ENCODE measurements around the gene HSBP1. TPM values are rescaled to one million over a fixed set of nuclear protein-coding genes. Genes with fewer than 3 reads are reported as not detected.
A peak's percentile ranks its signal among the peaks of the same experiment; 100 is the strongest.

Gene HSBP1
- total and polyA plus RNA-seq, 2 experiments from 2014 or later, result 26.7 to 384 TPM

DNA sequence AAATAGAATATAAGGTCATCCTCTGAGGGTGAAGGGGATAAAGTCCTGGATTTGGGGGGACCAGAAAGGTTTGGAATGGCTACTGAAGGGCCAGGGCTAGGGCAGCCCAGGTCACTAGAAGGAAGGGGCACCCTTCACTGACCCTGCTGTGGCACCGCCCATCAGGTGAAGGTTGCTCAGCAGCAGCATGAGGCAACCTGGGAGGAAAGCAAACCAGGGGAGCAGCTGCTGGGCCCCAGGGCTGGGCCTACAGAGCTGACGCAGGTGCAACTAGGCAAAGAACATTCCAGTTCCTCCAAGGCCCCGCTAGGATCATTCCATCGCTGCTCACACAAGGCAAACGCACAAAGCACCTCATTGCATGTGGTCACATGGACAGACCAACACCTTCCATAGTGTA, 3.4 kb upstream of the HSBP1 start:
- Histone ChIP-seq H3K9me2 (replicated peaks; ENCODE audit: insufficient read depth) (no peaks in the 10 kb centered on the region), H3K36me3 (replicated peaks; ENCODE audit: insufficient read depth, low read depth) (no peaks in the 10 kb centered on the region), H3K4me2 (no peak overlapping the region), H3K4me3 (no peak overlapping the region), H3K27me3 (no peaks in the 10 kb centered on the region), H3K27ac (peak overlapping the region; percentile 33), H3K9me3 (ENCODE audit: low read depth) (no peaks in the 10 kb centered on the region), H3K4me1 (ENCODE audit: insufficient read depth) (peaks cover 6% of the 10 kb centered on the region), H4K20me1 (ENCODE audit: insufficient read depth, poor library complexity, severe bottlenecking) (no peaks in the 10 kb centered on the region), H3K79me2 (peaks cover 12% of the 10 kb centered on the region), H2AFZ (no peak overlapping the region)
- no peak for DNase-seq (ENCODE audit: low spot score)
- TF ChIP-seq EZH2phosphoT487 (IDR thresholded peaks at IDR 0.05; ENCODE audit: low read depth, severe bottlenecking, unreplicated experiment) (no peak), EZH2 (IDR thresholded peaks at IDR 0.05; ENCODE audit: borderline replicate concordance) (no peak)
- TF ChIP-seq, protein P1, sequence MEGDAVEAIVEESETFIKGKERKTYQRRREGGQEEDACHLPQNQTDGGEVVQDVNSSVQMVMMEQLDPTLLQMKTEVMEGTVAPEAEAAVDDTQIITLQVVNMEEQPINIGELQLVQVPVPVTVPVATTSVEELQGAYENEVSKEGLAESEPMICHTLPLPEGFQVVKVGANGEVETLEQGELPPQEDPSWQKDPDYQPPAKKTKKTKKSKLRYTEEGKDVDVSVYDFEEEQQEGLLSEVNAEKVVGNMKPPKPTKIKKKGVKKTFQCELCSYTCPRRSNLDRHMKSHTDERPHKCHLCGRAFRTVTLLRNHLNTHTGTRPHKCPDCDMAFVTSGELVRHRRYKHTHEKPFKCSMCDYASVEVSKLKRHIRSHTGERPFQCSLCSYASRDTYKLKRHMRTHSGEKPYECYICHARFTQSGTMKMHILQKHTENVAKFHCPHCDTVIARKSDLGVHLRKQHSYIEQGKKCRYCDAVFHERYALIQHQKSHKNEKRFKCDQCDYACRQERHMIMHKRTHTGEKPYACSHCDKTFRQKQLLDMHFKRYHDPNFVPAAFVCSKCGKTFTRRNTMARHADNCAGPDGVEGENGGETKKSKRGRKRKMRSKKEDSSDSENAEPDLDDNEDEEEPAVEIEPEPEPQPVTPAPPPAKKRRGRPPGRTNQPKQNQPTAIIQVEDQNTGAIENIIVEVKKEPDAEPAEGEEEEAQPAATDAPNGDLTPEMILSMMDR (IDR thresholded peaks at IDR 0.05; ENCODE audit: poor library complexity), result no peak
- WGBS (ENCODE audit: low lambda C conversion rate, missing lambda C conversion rate), result 93% methylated on average over 5 of the region's 5 CpGs

DNA sequence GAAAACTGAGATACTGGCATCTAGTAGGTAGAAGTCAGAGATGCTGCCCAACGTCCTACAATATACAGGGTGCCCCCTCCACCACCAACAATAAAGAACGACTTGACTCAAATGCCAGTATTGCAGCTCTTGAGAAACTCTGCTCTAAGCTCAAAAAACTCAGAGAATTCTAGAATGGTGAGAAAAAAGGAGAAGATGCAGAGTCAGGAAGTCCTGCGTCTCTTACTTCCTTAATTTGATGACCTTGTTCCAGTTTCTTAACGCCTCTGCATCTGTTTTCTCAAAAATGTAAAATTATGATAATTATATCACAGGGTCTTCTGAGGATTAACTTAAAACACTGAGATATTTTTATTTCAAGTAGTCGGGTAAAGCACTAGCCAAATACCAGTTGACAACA, 1.7 kb upstream of the HSBP1 start:
- TF ChIP-seq EZH2phosphoT487 (IDR thresholded peaks at IDR 0.05; ENCODE audit: low read depth, severe bottlenecking, unreplicated experiment), result no peak
- no peak for TF ChIP-seq EZH2 (IDR thresholded peaks at IDR 0.05; ENCODE audit: borderline replicate concordance)
- TF ChIP-seq, protein P1 (IDR thresholded peaks at IDR 0.05; ENCODE audit: poor library complexity), result no peak
- H3K4me1 ChIP-seq (ENCODE audit: insufficient read depth), result peaks cover 6% of the 10 kb centered on the region
- H3K4me2 ChIP-seq, result no peak overlapping the region
- H2AFZ ChIP-seq, result no peak overlapping the region
- H3K9me2 ChIP-seq (replicated peaks; ENCODE audit: insufficient read depth), result no peaks in the 10 kb centered on the region
- H3K27ac ChIP-seq, result no peak overlapping the region
- H3K27me3 ChIP-seq, result no peaks in the 10 kb centered on the region
- H3K79me2 ChIP-seq, result peaks cover 29% of the 10 kb centered on the region
- H3K9me3 ChIP-seq (ENCODE audit: low read depth), result no peaks in the 10 kb centered on the region
- 73% methylated on average over 5 of the region's 5 CpGs for WGBS (ENCODE audit: low lambda C conversion rate, missing lambda C conversion rate)
- H4K20me1 ChIP-seq (ENCODE audit: insufficient read depth, poor library complexity, severe bottlenecking), result peaks cover 3% of the 10 kb centered on the region
- no peak for DNase-seq (ENCODE audit: low spot score)
- H3K36me3 ChIP-seq (replicated peaks; ENCODE audit: insufficient read depth, low read depth), result no peaks in the 10 kb centered on the region
- no peak overlapping the region for H3K4me3 ChIP-seq

DNA sequence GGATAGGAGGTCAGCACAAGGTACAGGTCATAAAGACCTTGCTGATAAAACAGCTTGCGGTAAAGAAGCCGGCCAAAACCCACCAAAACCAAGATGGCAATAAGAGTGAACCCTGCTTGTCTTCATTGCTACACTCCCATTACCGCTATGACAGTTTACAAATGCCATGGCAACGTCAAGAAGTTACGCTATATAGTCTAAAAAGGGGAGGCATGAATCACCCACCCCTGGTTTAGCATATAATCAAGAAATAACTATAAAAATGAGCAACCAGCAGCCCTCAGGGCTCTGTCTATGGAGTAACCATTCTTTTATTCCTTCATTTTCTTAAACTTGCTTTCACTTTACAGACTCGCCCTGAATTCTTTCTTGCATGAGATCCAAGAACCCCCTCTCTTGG, 1.0 kb upstream of the HSBP1 start:
- H4K20me1 ChIP-seq (ENCODE audit: insufficient read depth, poor library complexity, severe bottlenecking), result peaks cover 3% of the 10 kb centered on the region
- TF ChIP-seq, protein P1 (IDR thresholded peaks at IDR 0.05; ENCODE audit: poor library complexity), result no peak
- H3K36me3 ChIP-seq (replicated peaks; ENCODE audit: insufficient read depth, low read depth), result no peaks in the 10 kb centered on the region
- H3K27ac ChIP-seq, result no peak overlapping the region
- no peak overlapping the region for H3K4me2 ChIP-seq
- H3K79me2 ChIP-seq, result peaks cover 32% of the 10 kb centered on the region
- no peaks in the 10 kb centered on the region for H3K9me3 ChIP-seq (ENCODE audit: low read depth)
- no peaks in the 10 kb centered on the region for H3K27me3 ChIP-seq
- no peak overlapping the region for H3K4me3 ChIP-seq
- no peaks in the 10 kb centered on the region for H3K9me2 ChIP-seq (replicated peaks; ENCODE audit: insufficient read depth)
- H2AFZ ChIP-seq, result peak overlapping the region; percentile 72
- WGBS (ENCODE audit: low lambda C conversion rate, missing lambda C conversion rate), result 94% methylated on average over 6 of the region's 6 CpGs
- DNase-seq (ENCODE audit: low spot score), result no peak
- peaks cover 6% of the 10 kb centered on the region for H3K4me1 ChIP-seq (ENCODE audit: insufficient read depth)

DNA sequence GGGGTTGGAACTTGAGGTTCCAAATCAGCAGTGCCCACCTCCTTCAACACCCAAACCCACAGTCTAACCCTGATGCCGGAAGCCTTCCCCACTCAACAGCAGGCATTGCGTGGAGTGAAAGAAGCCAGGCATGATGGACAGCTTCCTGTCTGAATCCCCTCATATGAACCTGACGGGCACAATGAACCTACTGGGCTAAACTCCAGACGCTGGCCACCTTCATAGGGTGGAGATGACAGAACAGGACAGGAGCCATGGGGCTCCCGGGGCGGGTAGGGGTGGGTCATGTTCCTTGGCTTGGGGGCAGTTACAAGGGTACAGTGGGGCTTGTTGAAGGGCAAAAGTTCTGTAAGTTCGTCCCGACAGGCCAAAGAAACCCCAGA, 460 bp upstream of the HSBP1 start:
- H3K4me3 ChIP-seq, result no peak overlapping the region
- TF ChIP-seq EZH2phosphoT487 (IDR thresholded peaks at IDR 0.05; ENCODE audit: low read depth, severe bottlenecking, unreplicated experiment), result no peak
- no peaks in the 10 kb centered on the region for H3K9me3 ChIP-seq (ENCODE audit: low read depth)
- H2AFZ ChIP-seq, result peak overlapping the region; percentile 72
- H4K20me1 ChIP-seq (ENCODE audit: insufficient read depth, poor library complexity, severe bottlenecking), result peaks cover 3% of the 10 kb centered on the region
- no peaks in the 10 kb centered on the region for H3K9me2 ChIP-seq (replicated peaks; ENCODE audit: insufficient read depth)
- 92% methylated on average over 8 of the region's 8 CpGs for WGBS (ENCODE audit: low lambda C conversion rate, missing lambda C conversion rate)
- H3K4me1 ChIP-seq (ENCODE audit: insufficient read depth), result peaks cover 6% of the 10 kb centered on the region
- H3K79me2 ChIP-seq, result peaks cover 37% of the 10 kb centered on the region
- no peak overlapping the region for H3K27ac ChIP-seq
- H3K4me2 ChIP-seq, result peak overlapping the region; percentile 71
- H3K36me3 ChIP-seq (replicated peaks; ENCODE audit: insufficient read depth, low read depth), result no peaks in the 10 kb centered on the region
- no peak for DNase-seq (ENCODE audit: low spot score)
- H3K27me3 ChIP-seq, result no peaks in the 10 kb centered on the region
